Measurements from ENCODE around the gene CTNND2.
"Not testable (repeated sequence)": the region's sequence is repeated elsewhere in the genome, so short reads cannot be mapped to it uniquely, and the experiment has no call there.

CTNND2 gene

GRCh38 chr5:11672385-11673085 is 231.7 kb downstream of the CTNND2 start:
- no peak for DNase-seq (ENCODE audit: low spot score)

GRCh38 chr5:11658376-11658775 is 245.9 kb downstream of the CTNND2 start:
- no peak for DNase-seq (ENCODE audit: low spot score)

- no peak for DNase-seq (ENCODE audit: low spot score)
Measured at GRCh38 chr5:11656916-11657315, 247.3 kb downstream of the CTNND2 start.

GRCh38 chr5:11655681-11656080 is 248.6 kb downstream of the CTNND2 start:
- DNase-seq (ENCODE audit: low spot score) = no peak

DNA sequence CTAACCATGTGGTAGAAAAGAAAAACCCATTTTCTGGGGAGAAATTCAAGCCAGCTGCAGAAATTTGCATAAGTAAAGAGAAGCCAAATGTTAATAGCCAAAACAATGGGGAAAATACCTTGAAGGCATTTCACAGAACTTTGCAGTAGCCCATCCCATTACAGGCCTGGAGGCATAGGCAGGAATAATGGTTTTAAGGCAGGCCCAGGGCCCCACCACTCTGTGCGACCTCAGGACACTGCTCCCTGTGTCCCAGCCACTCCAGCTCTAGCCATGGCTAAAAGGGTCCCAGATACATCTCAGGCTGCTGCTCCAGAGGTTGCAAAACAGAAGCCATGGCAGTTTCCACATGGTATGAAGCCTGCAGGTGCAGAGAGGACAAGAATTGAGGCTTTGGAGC is 253.3 kb downstream of the CTNND2 start:
- peak; percentile 41 for DNase-seq (ENCODE audit: low spot score)

GRCh38 chr5:11646141-11646540 is 258.1 kb downstream of the CTNND2 start:
- no peak for DNase-seq (ENCODE audit: low spot score)

- no peak for DNase-seq (ENCODE audit: low spot score)
Measured at GRCh38 chr5:11642438-11642837, 261.8 kb downstream of the CTNND2 start.

DNA sequence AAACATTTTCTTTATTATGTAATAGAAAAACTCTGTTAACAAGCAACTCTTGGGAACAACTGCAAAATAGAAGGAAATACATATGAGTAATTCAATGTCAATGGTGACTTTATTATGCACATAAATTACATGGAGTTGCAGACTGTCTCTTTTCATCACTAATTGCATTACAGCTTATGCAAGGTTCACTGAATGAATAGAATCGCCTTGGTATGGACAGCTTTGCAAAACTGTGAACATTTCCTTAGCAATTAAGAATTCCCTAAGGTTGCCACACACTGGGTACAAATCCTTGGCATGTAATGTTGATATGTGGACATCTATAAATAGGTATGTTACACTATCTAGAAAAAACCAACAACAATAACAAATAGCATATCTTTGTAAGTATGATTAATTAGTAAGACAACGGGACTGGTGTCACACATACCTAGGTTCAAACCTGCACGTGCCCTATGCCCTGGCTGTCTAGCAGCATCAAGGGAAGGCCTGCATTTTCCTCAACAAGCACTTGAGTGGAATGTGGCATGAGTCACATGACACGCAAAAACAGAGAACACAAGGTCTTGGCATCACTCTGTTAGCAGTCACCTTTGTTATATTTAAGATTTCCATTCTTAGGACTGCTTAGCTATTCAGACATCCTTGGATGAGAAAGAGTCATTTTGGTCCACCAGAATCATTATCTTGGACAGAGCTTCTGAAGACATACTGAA is 263.9 kb downstream of the CTNND2 start:
- DNase-seq (ENCODE audit: low spot score) = no peak

DNA sequence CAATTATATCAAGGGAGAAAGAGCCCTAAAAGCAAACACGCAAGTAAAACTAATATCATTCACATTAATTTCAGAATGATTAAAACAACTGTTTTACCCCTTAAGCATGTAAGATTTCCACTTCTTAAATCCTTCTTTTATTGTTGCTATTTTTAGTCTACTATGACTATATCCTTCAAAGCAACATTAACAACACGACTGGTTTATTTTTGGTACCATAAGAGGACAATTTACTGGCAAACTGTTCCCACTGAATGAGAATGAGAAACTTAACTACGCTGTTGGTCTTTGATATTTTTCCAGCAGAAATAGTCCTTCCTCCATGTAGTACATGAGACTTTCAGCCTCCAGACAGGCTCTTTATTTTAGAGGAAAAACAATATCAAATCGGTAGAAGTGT is 281.5 kb downstream of the CTNND2 start:
- DNase-seq (ENCODE audit: low spot score) = no peak

- peak; percentile 8 for DNase-seq (ENCODE audit: low spot score)
Measured at GRCh38 chr5:11620172-11620571, 284.1 kb downstream of the CTNND2 start.

GRCh38 chr5:11619339-11620024 is 284.8 kb downstream of the CTNND2 start:
- peak; percentile 13 for DNase-seq (ENCODE audit: low spot score)

- no peak for DNase-seq (ENCODE audit: low spot score)
Measured at GRCh38 chr5:11617080-11617479, 287.2 kb downstream of the CTNND2 start.

DNA sequence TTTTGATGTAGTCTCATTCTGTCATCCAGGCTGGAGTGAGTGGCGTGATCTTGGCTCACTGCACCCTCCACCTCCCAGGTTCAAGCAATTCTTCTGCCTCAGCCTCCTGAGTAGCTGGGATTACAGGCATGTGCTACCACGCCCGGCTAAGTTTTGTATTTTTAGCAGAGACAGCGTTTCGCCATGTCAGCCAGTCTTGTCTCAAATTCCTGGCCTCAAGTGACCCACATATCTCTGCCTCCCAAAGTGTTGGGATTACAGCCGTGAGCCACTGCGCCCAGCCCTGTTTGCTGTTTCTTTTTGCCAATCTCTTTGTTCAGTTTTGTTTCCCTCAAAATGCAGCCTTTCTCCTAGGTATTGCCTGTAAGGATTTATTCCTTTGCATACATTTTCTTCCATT is 287.6 kb downstream of the CTNND2 start:
- not testable (repeated sequence) for DNase-seq (ENCODE audit: low spot score)

- no peak for DNase-seq (ENCODE audit: low spot score)
Measured at GRCh38 chr5:11611011-11611410, 293.2 kb downstream of the CTNND2 start.

DNA sequence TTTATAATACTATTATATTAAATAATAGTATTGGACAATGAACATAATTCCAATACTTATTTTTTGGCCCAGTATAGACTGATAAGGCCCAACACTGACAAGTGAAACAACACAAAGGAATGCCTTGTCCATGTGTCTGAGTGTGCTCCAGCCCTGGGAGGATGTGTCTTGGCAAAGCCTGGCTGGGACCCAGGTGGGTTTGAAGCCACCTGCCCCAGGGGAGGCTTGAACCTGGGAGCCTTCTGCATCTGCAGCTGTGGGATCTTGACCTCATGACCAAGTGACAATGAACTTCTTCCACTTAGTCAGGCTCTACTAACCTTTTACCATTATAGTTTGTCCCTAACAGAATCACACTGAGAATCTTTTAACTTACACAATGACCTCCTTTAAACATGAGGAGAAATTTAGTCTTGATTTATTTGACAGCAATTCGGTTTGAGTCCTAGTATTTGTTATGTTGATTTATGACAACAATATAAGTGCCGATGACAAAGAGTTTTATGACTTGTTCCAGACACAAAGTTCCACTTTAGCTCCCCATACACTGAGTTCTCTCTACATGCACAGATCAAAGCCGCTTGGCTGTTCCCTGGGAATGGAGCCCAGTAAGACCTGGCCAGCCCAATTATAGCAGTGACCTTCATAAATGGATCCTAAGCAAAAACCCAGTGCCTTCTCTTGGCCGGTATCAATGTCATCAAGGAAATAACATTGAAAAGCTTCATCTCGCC is 294.5 kb downstream of the CTNND2 start:
- DNase-seq (ENCODE audit: low spot score) = peak; percentile 7

- DNase-seq (ENCODE audit: low spot score) = no peak
Measured at GRCh38 chr5:11608530-11608929, 295.7 kb downstream of the CTNND2 start.

DNA sequence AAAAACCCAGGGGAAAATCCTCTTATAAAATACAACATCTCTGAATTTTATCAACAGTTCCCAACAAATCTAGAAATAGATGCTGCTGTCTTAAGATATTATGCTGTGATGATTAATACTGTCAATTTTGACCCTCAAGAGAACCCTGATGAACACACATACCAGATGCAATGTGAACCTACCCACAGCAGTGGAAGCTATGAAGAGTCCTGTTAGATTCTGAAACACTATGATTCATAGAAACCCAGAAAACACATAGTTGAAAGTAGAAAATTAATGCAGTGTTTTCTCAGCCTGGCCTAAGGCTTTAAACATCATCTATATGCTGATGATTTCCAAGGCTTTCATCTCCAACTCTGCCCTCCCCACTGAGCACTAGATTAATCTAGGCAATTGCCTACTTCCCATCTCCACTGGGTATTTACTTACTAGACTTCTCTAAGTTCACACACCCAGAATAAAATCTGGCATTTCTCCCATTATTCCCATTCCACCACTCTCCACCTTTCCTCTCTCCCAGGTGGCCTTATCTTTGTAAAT is 296.2 kb downstream of the CTNND2 start:
- DNase-seq (ENCODE audit: low spot score) = no peak

DNA sequence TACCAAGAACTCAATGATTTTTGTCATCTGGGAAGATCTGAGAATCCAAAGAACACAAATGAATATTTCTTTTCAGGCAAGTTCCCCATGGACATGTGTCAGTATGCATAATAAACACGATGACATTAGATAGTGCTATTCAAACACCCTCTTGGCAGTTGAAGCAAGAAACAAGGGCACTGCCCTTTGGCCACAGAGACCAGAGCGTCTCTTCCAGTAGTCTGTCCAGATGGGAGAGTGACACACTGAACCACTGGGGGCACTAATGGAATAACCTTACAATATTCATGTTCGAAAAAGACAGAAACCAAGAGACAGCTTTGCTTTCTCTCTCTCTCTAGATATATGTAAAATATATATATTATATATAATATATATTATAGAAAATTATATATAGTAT is 301.9 kb downstream of the CTNND2 start:
- DNase-seq (ENCODE audit: low spot score) = no peak

DNA sequence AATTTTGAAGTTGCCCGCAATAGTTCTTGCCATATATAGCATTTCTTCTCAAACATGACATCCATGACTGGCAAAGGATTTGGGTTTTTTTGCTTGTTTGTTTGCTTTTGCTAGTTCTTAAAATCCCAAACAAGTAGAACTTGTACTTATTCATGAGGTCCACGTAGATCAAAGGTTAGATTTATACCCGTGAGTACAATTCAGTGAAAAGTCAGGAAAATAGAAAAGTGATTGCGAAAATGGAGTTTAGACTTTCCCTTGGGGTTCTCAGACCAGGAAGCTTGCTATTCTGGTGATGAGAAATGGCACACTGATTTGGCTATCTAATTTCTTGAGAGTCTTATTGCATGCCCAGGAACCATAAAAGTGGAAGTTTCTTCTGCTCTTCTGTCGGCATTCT is 304.7 kb downstream of the CTNND2 start:
- no peak for DNase-seq (ENCODE audit: low spot score)

DNA sequence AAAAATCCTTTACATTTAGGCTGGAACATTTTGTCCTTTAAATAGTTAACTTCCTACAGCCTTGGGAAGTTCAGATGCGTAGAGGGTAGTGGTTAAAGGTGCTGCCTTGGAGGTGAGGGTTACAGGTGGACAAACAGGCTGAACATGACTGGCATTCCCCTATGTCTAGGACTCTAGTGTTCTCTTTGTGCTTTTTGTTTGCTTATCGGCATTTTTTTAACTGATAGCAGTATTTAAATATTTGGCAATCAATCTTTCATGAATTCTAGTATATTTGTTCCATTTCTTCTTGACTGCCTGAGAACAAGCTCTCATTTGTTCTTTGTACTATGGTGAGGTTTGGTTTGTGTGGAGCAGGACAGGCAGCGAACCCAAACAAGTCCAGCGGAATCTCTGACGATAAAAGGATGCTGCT is 307.6 kb downstream of the CTNND2 start:
- DNase-seq (ENCODE audit: low spot score) = no peak

- DNase-seq (ENCODE audit: low spot score) = no peak
Measured at GRCh38 chr5:11596185-11596584, 308.1 kb downstream of the CTNND2 start.

DNA sequence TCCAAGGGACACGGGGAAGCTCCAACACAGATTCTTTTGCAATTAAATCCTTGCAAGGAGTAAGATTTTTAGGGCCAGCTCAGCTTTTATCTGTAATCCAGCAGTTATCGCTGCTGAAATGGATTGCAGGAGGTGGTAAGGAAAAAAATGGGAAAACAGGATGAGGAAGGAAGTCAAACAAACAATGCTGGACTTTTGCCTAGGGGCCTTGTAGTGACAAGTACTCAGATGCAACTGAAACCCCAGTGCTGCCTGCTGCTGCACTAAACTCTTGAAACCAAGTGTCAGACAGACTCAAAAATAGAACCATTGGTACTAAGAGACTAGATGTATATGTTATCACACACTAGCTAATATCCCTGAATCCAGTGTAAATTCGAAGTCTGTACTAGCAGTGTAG is 309.2 kb downstream of the CTNND2 start:
- DNase-seq (ENCODE audit: low spot score) = no peak

All from iPS-NIHi11 (cell line).